GM19468 (cell line): Measurements from ENCODE around the gene PSMB5.

Experiments used
- ATAC-seq: cut with Tn5 transposase; IDR thresholded peaks from one replicate; pipeline ENCODE4 v1.9.1; 2021; ENCODE audit warnings: mild to moderate bottlenecking, moderate library complexity, moderate number of reproducible peaks; ENCODE audit not compliant: unreplicated experiment; ENCODE audit errors: extremely low read depth

PSMB5 gene

GRCh38 chr14:22996768-22997654 is 37.7 kb downstream of the PSMB5 start:
- no peak for ATAC-seq

DNA sequence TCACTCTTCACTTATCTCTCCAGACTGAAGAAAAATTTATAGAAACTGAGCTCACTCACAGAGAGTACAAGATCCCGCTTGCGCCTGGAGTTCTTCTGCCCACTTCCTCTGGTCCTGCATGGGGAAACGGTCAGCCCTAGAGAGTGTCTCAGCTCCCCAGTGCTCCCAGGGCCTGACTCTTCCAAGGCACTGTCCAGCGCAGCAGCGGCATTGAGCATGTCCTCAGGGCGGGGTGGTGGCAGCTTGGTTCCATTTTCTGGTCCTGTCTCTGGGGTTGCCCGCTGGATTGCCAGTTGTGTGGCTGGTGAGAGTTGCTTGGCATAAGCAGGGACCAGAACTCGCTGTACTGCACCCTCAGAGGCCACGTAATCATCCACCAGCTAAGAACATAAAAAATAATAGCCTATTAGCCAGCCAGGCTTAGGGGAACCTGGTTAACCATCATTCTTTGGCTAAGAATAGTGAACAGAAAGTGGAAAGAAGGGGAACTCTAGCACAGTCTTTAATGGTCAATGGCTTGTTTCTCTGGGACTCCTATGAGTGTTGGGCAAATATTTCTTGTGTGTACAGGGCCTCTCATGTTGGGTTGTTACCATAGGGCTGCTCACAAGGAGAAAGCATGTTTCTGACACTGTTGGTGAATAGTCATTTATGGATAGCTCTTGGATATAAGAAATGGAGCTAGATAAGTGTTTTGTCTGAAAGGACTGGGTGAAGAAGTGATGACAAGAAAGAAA is 38.6 kb downstream of the PSMB5 start:
- no peak for ATAC-seq

DNA sequence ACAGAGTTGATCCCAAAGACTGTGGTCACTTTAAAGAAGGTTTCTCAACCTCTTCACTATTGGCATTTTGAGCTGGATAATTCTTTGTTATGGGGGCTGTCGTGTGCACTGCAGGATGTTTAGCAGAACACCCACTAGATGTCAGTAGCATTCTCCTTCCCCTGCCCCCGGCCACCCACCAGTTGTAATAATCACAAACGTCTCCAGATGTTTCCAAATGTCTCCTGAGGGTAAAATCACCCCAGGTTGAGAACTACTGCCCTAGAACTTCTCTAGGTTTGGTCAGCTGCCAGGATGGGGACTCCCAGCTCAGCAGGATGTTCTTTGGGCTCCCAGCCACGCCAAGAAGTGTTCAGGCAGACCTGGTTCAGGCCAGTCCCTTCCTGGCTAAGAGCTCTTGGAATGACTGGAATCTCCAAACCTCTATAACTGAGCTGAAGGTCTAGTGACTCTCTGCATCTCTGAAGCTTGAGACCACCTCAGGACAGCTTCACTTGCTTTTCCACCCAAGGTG is 39.9 kb downstream of the PSMB5 start:
- ATAC-seq: no peak

GRCh38 chr14:22993517-22993916 is 41.2 kb downstream of the PSMB5 start:
- ATAC-seq: no peak

GRCh38 chr14:22991852-22992251 is 42.8 kb downstream of the PSMB5 start:
- ATAC-seq: no peak

DNA sequence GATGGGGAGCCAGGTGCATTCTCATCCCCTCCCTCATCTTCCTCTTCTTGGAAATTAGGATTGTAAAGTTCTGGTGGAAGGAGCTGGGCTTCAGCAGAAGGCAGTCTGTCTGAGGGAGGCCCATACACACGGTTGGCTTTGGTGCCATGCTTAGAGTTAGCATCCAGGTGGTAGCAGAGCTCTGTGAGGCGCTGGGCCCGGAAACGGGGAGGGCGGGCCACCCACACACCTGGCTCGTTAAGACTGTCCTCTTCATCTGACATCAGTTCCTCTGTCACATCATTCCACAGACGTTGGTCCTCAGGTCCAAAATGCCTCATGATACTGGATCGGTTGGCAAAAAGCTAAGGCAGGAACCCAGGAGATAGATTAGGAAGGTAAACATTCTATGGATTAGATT is 47.4 kb downstream of the PSMB5 start:
- ATAC-seq: no peak

DNA sequence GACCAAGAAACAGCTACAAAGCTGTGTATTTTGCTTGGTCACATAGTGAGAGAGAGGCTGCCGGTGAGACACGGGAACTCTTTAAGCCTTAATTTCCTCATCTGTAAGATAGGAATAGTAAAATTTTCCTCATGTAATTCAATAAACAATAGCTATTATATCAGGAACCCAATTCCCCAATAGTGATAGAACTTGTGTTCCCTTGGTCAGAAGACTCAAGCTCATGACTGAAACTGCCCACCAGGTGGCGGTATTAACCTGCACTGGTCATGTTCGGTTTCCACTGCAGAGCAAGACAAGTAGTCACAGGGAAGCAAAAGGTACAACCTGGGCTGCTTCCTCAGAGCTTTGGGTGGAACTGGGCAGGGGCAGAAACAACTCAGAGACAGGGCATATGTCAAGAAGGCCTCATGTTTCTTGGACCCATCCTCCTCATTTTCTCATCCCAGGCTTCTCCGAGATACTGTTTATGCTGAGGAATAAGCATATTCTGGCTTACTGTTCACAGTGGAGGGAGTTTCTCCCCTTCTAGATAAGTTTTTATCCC is 48.1 kb downstream of the PSMB5 start:
- ATAC-seq: no peak

- ATAC-seq: no peak
Measured at GRCh38 chr14:22985894-22986507, 48.7 kb downstream of the PSMB5 start.

DNA sequence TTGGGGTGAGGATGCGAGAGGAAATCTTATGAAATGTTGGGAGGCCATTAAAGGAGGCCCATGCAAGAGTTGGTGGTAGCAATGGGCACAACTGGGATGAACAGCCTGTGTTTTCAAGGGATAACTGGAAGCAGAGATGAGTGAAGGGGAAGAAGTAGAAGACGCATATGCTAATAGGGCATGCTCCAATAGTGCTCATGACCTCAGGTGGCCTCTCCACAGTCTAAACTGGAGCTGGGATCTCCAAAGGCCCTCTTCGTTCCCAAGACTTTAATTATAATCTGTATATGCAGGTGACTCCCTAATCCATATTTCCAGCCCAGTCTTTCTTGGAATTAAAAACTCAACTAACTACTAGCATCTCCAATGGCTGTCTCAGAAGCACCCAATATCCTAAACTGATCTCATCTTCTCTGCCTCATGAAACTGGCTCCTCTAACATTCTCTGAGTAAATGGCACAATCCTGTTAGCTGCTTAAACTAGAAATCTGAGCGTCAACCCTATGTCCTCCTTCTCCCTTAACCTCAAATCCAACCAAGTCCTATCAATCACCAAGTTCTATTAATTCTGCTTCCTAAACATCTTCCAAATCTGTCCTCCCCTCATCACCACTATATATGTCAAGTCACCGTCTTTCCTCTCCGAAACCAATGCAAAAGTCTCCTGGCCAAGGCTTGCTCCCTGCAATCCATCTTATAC is 49.6 kb downstream of the PSMB5 start:
- ATAC-seq: no peak

DNA sequence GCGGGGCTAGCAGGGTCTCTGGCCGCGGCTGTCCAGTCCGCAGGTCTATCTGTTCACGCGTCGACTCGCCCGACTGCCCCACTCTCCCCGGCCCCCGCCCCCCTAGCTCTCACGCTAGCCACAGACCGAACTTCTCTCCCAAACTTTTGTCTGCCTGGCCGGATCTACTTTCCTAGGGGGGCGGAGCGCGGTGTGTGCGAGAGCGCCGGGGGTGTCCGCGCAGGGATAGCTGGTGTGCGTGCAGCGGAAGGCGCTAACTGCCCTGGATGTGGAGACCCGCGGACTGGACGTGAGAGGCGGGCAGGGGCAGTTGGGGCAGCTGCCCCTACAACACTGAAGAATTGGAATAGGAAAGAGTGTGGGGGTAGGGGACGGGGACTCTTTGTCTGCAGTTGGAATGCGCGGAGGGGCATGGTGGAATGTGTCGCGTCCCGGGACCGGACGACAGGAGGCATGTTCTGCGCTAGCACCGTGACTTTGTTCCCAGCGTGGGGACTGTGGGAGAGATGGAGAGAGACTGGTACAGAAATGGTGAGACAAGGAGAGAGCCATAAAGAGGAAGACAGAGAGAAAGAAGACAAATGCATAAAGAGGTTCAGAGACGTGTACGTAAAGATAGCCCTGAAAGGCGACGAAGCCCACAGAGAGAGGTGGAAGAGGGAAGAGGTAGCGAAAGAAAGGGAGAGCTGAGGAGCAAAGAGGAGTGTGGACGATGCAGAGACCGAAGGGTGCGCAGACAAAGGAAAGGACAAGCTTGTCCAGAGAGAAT is 52.0 kb downstream of the PSMB5 start, which contains the start of gene AJUBA:
AJUBA (minus strand) TSS at position 75 of the 769 bp plus-strand sequence. CDS start 285 bp downstream, outside the sequence.
- no peak for ATAC-seq

DNA sequence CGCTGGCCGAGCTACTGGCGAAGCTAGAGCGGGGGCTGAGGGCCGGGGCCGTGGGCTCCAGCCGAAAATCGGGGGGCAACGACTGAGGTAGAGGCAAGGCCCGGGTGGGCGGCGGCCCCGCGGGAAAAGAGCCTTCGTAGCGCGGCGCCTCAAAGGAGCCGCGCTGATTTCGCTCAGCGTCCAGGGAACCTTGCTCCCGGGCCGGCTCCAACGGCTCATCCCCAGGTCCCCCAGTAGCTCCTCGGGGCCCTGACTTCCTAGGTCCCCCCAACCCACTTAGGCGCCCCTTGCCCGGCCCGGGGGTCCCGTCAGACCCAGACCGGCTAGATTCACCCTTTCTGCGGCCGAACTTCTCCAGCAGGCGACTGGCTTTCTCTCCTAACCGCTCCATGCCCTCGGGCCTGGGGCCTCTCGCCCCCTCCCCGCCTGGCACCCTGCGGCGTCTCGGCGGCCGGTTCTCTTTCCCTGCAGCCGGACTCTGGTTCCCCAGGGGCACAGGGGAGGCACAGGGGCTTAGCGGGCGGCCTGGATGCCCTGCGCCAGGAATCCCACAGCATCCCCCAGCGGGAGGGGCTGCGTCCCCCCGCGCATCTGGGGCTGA is 52.7 kb downstream of the PSMB5 start:
- ATAC-seq: no peak

- no peak for ATAC-seq
Measured at GRCh38 chr14:22981090-22981875, 53.4 kb downstream of the PSMB5 start.

- ATAC-seq: no peak
Measured at GRCh38 chr14:22980672-22981089, 54.0 kb downstream of the PSMB5 start.

- no peak for ATAC-seq
Measured at GRCh38 chr14:22979748-22980392, 54.8 kb downstream of the PSMB5 start.

GRCh38 chr14:22978981-22979671 is 55.6 kb downstream of the PSMB5 start:
- ATAC-seq: no peak

GRCh38 chr14:22978487-22978837 is 56.2 kb downstream of the PSMB5 start:
- ATAC-seq: no peak
